ENCODE results near the gene GNLY. TPM values are rescaled to one million over a fixed set of nuclear protein-coding genes. Genes with fewer than 3 reads are reported as not detected.

The GNLY gene
- total and polyA plus RNA-seq, 2 of the 4 experiments (the other 2 are of a cell fraction), result not detected

DNA sequence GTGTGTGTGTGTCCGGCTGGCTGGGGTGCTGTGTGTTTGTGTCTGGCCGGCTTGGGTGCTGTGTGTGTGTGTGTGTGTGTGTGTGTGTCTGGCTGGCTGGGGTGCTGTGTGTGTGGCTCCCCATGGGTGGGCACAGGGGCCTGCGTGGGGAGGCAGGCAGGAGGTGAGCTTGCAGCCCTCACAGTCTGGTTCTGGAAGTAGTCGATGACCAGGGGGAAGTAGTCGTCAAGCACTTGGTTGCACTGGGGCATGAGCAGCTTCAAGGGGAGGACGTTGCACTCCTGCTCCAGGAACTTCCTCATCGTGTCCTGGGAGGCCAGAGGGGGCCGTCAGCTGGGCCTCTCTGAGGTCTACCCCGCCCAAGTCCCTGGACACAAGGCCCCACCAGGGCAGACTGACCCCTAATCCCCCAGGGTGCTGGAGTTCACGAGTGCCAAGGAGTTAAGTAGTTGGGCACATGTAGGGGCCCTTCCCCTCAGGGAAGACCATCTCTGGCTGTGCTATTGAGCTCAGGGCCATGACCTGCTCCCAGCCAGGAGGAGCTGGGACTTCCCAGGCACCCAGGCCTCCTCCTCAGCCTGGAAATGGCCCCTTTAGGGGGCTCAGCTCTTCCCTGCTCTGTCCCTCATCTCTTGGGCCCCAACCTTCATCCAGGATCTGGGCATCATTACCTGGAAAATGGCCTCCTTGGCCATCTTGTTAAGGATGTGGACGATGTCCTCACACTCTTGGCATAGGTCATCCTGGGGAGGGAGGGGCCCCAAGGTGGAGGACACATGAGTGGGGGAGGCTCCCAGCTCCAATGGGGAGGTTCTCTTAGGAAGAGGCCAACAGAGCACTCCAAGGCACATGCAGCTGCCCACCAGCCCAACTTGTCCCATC, 27.5 kb upstream of the GNLY start (continued):
- no peak for TF ChIP-seq NFE2L2 (IDR thresholded peaks at IDR 0.05; ENCODE audit: low read depth, low read length)

DNA sequence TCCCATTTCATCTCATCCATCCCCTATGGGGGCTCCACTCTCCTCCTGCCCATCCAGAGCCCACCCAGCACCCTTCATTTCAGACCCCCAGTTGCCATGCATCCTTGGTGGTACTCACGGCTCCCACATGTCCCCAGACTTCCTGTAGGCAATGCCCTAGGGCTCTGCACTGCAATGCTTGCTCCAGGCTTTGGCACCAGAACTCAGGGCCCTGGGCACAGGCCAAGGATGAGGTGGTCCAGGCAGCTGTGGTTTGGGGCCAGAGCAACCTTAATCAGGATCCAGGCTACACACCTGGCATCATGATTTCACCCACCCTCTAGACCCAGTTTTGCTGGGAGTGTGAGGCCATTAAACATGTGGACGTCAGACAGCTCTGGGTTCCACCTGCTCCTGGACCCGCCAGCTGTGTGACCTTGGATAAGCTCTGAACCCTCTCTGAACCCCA, 26.6 kb upstream of the GNLY start:
- Histone ChIP-seq H4K8ac (ENCODE audit: low read depth in 2 of 2, low read length in 2 of 2) (no peak overlapping the region), H3K79me1 (ENCODE audit: low read depth in 1 of 2, low read length in 2 of 2) (no peaks in the 10 kb centered on the region), H3K9me1 (ENCODE audit: insufficient read depth, low read length) (peaks cover 7% of the 10 kb centered on the region; the same call in 1 of the 2 replicates), H2AK9ac (replicated peaks; ENCODE audit: low read depth, low read length, poor library complexity) (peak overlapping the region; percentile 68), H3K27ac (ENCODE audit: insufficient read depth, low read length) (no peak overlapping the region), H2AFZ (replicated peaks; ENCODE audit: low read length, poor library complexity) (peak overlapping the region; percentile 40), H2BK120ac (ENCODE audit: low read depth, low read length) (no peak overlapping the region), H3K4ac (ENCODE audit: low read depth, low read length) (no peak overlapping the region), H2BK20ac (ENCODE audit: low read depth, low read length) (no peak overlapping the region), H3K9ac (ENCODE audit: low read depth, low read length) (no peak overlapping the region), H3K36me3 (ENCODE audit: control insufficient read depth, insufficient read depth, low read length) (no peaks in the 10 kb centered on the region), H2BK15ac (ENCODE audit: low read depth, low read length) (no peak overlapping the region), H3K18ac (ENCODE audit: low read depth, low read length) (no peak overlapping the region), H3K56ac (ENCODE audit: extremely low read depth, insufficient read depth, low read length) (no peak overlapping the region), H3K9me3 (ENCODE audit: control insufficient read depth, insufficient read depth, low read length) (no peaks in the 10 kb centered on the region), H3K4me1 (ENCODE audit: control insufficient read depth, insufficient read depth, low read length) (peaks cover 6% of the 10 kb centered on the region), H3K4me2 (ENCODE audit: low read depth, low read length) (no peak overlapping the region), H4K91ac (ENCODE audit: insufficient read depth, low read depth, low read length) (no peak overlapping the region), H3K14ac (replicated peaks; ENCODE audit: low read depth, low read length) (no peak overlapping the region), H2AK5ac (ENCODE audit: low read depth, low read length) (no peak overlapping the region; the same call in 1 of the 2 replicates), H4K5ac (ENCODE audit: low read depth, low read length) (no peak overlapping the region), H3K23ac (ENCODE audit: low read depth, low read length) (no peak overlapping the region), H4K20me1 (ENCODE audit: insufficient read depth, low read length) (no peaks in the 10 kb centered on the region), H2BK5ac (ENCODE audit: low read depth, low read length, poor library complexity, severe bottlenecking) (no peak overlapping the region), H3K27me3 (ENCODE audit: control insufficient read depth, insufficient read depth, low read length) (0 out of 2 replicates have a peak, but pooled peaks cover 3% of the 10 kb centered on the region), H3K4me3 (ENCODE audit: insufficient read depth, low read depth, low read length) (no peak overlapping the region)
- no TSS peak for BruUV-seq (replicated peaks)
- ATAC-seq (ENCODE audit: low read depth) (no peak), DNase-seq (no peak)
- no peak for TF ChIP-seq FOS (IDR thresholded peaks at IDR 0.05; ENCODE audit: low read depth, low read length)
- no peak for TF ChIP-seq RAD21 (IDR thresholded peaks at IDR 0.05; ENCODE audit: low read length)
- TF ChIP-seq MAZ (IDR thresholded peaks at IDR 0.05; ENCODE audit: borderline replicate concordance, low read depth, low read length), result no peak
- TF ChIP-seq, protein P1, sequence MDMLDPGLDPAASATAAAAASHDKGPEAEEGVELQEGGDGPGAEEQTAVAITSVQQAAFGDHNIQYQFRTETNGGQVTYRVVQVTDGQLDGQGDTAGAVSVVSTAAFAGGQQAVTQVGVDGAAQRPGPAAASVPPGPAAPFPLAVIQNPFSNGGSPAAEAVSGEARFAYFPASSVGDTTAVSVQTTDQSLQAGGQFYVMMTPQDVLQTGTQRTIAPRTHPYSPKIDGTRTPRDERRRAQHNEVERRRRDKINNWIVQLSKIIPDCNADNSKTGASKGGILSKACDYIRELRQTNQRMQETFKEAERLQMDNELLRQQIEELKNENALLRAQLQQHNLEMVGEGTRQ (IDR thresholded peaks at IDR 0.05; ENCODE audit: low read depth, low read length), result no peak
- TF ChIP-seq MXI1 (IDR thresholded peaks at IDR 0.05; ENCODE audit: borderline replicate concordance, low read depth, low read length), result no peak
- TF ChIP-seq CHD1 (IDR thresholded peaks at IDR 0.05; ENCODE audit: low read depth, low read length), result no peak
- no peak for TF ChIP-seq MAFK (IDR thresholded peaks at IDR 0.05; ENCODE audit: low read depth, low read length)
- dilution Hi-C loops (cut with HindIII; ENCODE audit: low sequenced_read_pairs, unreplicated experiment), result no loop called here
- WGBS, 2 experiments (ENCODE audit: extremely low coverage in 2 of 2, insufficient read length in 1 of 2), result 51% methylated on average over 2 of the region's 3 CpGs; no CpG with 5 or more reads in 1 of the 2 experiments
- in situ Hi-C loops (cut with MboI; ENCODE audit: low sequenced_read_pairs), result no loop called here
- intact Hi-C loops (cut with micrococcal nuclease), result no loop called here
- ChIA-PET CTCF (no interaction called here), POLR2A (ENCODE audit: unreplicated experiment) (no interaction called here)

Data from IMR-90 (cell line).